ENCODE results near the gene KLF6. TPM values are rescaled to one million over a fixed set of nuclear protein-coding genes. Genes with fewer than 3 reads are reported as not detected.

KLF6 gene
- total and polyA plus RNA-seq, 2 of the 4 experiments (the other 2 are of a cell fraction): 69.0 to 123 TPM

- H3K4me3 ChIP-seq (ENCODE audit: insufficient read depth, low read depth, low read length): no peak overlapping the region
- H3K36me3 ChIP-seq (ENCODE audit: control insufficient read depth, insufficient read depth, low read length): no peaks in the 10 kb centered on the region
- ATAC-seq (ENCODE audit: low read depth) (no peak), DNase-seq (no peak)
- intact Hi-C loops (cut with micrococcal nuclease) (no loop called here), in situ Hi-C loops (cut with MboI; ENCODE audit: low sequenced_read_pairs) (no loop called here), dilution Hi-C loops (cut with HindIII; ENCODE audit: low sequenced_read_pairs, unreplicated experiment) (no loop called here)
- H2BK15ac ChIP-seq (ENCODE audit: low read depth, low read length): no peak overlapping the region
- H2AK5ac ChIP-seq (ENCODE audit: low read depth, low read length): no peak overlapping the region
- H4K8ac ChIP-seq (ENCODE audit: low read depth in 2 of 2, low read length in 2 of 2): no peak overlapping the region
- H3K14ac ChIP-seq (replicated peaks; ENCODE audit: low read depth, low read length): no peak overlapping the region
- H4K20me1 ChIP-seq (ENCODE audit: insufficient read depth, low read length): no peaks in the 10 kb centered on the region
- H3K23ac ChIP-seq (ENCODE audit: low read depth, low read length): no peak overlapping the region
- no peak overlapping the region for H2AFZ ChIP-seq (replicated peaks; ENCODE audit: low read length, poor library complexity)
- no peaks in the 10 kb centered on the region for H3K79me1 ChIP-seq (ENCODE audit: low read depth in 1 of 2, low read length in 2 of 2)
- H3K56ac ChIP-seq (ENCODE audit: extremely low read depth, insufficient read depth, low read length): no peak overlapping the region
- no TSS peak for BruUV-seq (replicated peaks)
- no peaks in the 10 kb centered on the region for H3K9me1 ChIP-seq (ENCODE audit: insufficient read depth, low read length)
- H3K9me3 ChIP-seq (ENCODE audit: control insufficient read depth, insufficient read depth, low read length): no peaks in the 10 kb centered on the region
- no peak overlapping the region for H2BK120ac ChIP-seq (ENCODE audit: low read depth, low read length)
- ChIA-PET CTCF (no interaction called here), POLR2A (ENCODE audit: unreplicated experiment) (no interaction called here)
- no peak overlapping the region for H3K18ac ChIP-seq (ENCODE audit: low read depth, low read length)
- no peak overlapping the region for H4K91ac ChIP-seq (ENCODE audit: insufficient read depth, low read depth, low read length)
- H3K9ac ChIP-seq (ENCODE audit: low read depth, low read length): no peak overlapping the region
- H3K4me2 ChIP-seq (ENCODE audit: low read depth, low read length): no peak overlapping the region
- H2AK9ac ChIP-seq (replicated peaks; ENCODE audit: low read depth, low read length, poor library complexity): no peak overlapping the region
- no peak overlapping the region for H2BK20ac ChIP-seq (ENCODE audit: low read depth, low read length)
- no peaks in the 10 kb centered on the region for H3K4me1 ChIP-seq (ENCODE audit: control insufficient read depth, insufficient read depth, low read length)
- H4K5ac ChIP-seq (ENCODE audit: low read depth, low read length): no peak overlapping the region
- TF ChIP-seq ELK1 (IDR thresholded peaks at IDR 0.05; ENCODE audit: borderline replicate concordance, low read depth, low read length): no peak
- no peak for TF ChIP-seq NFE2L2 (IDR thresholded peaks at IDR 0.05; ENCODE audit: low read depth, low read length)
- TF ChIP-seq USF2 (IDR thresholded peaks at IDR 0.05; ENCODE audit: low read depth, low read length): no peak
- no peak for TF ChIP-seq POLR2A (IDR thresholded peaks at IDR 0.05; ENCODE audit: low read depth, low read length)
- TF ChIP-seq CEBPB (IDR thresholded peaks at IDR 0.05; ENCODE audit: low read depth, low read length): no peak
- no peak for TF ChIP-seq MAZ (IDR thresholded peaks at IDR 0.05; ENCODE audit: borderline replicate concordance, low read depth, low read length)
- TF ChIP-seq CHD1 (IDR thresholded peaks at IDR 0.05; ENCODE audit: low read depth, low read length): no peak
- TF ChIP-seq RFX5 (IDR thresholded peaks at IDR 0.05; ENCODE audit: low read depth, low read length): no peak
- TF ChIP-seq MXI1 (IDR thresholded peaks at IDR 0.05; ENCODE audit: borderline replicate concordance, low read depth, low read length): no peak
- no peak for TF ChIP-seq BHLHE40 (IDR thresholded peaks at IDR 0.05; ENCODE audit: low read depth, low read length)
- no peak for TF ChIP-seq FOS (IDR thresholded peaks at IDR 0.05; ENCODE audit: low read depth, low read length)
- no peak for TF ChIP-seq RCOR1 (IDR thresholded peaks at IDR 0.05; ENCODE audit: insufficient replicate concordance, low read length)
- no peak for TF ChIP-seq MAFK (IDR thresholded peaks at IDR 0.05; ENCODE audit: low read depth, low read length)
- TF ChIP-seq SMC3 (IDR thresholded peaks at IDR 0.05; ENCODE audit: low read depth, low read length): no peak
- TF ChIP-seq RAD21 (IDR thresholded peaks at IDR 0.05; ENCODE audit: low read length): no peak
- WGBS, 2 experiments (ENCODE audit: extremely low coverage in 2 of 2, insufficient read length in 1 of 2): 100% methylated on average over 2 of the region's 3 CpGs; no CpG with 5 or more reads in 1 of the 2 experiments
- H3K27me3 ChIP-seq (ENCODE audit: control insufficient read depth, insufficient read depth, low read length): no peaks in the 10 kb centered on the region
- H2BK5ac ChIP-seq (ENCODE audit: low read depth, low read length, poor library complexity, severe bottlenecking): no peak overlapping the region
- H3K27ac ChIP-seq (ENCODE audit: insufficient read depth, low read length): no peak overlapping the region
- H3K4ac ChIP-seq (ENCODE audit: low read depth, low read length): no peak overlapping the region
Observed at GRCh38 chr10:3728563-3728962, 56.4 kb downstream of the KLF6 start.
